GM12892 (cell line): ENCODE measurements around the gene S100A7.

Source experiments
- POLR2A ChIP-seq: IDR thresholded peaks from 2 replicates; pipeline ENCODE4 v1.6.1; 2011; ENCODE audit warnings: low read depth, low read length, control low read depth
- POLR2AphosphoS5 ChIP-seq: IDR thresholded peaks from 2 replicates; pipeline ENCODE4 v1.6.1; 2011; ENCODE audit warnings: low read depth, low read length, control low read depth
- TAF1 ChIP-seq: IDR thresholded peaks from 2 replicates; pipeline ENCODE4 v1.6.1; 2011; ENCODE audit warnings: low read depth, mild to moderate bottlenecking, control low read depth, low read length, borderline replicate concordance

GRCh38 chr1:153430561-153430960, 29.9 kb downstream of the S100A7 start:
- no peak for TF ChIP-seq POLR2AphosphoS5
- TF ChIP-seq POLR2A, result no peak
- no peak for TF ChIP-seq TAF1
